HG02623 (cell line): Measurements from ENCODE around the gene CFAP157.
"Not testable (repeated sequence)": the region's sequence is repeated elsewhere in the genome, so short reads cannot be mapped to it uniquely, and the experiment has no call there.

Experiments
- ATAC-seq: cut with Tn5 transposase; IDR thresholded peaks from one replicate; pipeline ENCODE4 v1.9.1; 2021; ENCODE audit warnings: moderate library complexity; ENCODE audit not compliant: unreplicated experiment

CFAP157 gene

DNA sequence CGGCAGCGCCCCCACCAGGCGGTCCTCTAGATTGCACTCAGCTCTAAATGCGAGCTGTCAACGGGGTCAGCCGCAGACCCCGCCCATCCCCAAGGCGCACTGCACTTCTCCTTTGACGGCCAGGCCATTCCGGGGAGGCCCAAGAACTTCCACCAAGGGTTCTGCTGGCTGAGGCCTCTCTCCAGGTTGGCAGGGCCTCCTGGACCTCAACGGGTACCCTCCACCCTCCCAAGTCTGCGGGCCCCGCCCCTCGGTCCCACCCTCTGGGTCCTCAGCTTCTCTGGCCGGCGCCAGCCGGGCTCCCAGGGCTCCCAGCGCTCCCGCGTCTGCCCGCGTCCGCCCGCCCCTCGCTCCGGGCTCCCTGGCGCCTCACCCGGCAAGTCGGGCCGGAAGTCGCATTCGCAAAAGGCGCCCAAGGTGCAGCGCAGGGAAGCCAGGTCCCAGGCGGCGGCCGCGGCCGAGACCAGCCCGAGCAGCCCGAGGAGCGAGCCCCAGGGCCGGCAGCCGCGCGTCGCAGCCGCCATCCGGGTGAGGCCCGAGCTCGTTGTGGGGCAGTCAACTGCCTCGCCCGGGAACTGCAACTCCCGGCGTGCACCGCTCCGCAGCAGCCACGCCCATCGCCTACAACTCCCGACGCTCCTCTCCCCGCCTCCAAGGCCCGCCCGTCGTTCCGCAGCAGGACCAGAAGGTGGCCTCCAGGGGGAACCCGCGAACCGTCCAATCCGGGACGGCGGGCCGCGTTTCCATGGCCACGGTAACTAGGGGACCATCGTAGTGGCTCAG lies 28.1 kb downstream of the CFAP157 start, which contains the start of gene TOR2A:
TOR2A (minus strand) TSS at position 548 of the 783 bp plus-strand sequence; CDS start at position 524, 24 bp downstream.
- ATAC-seq: peak; percentile 81

GRCh38 chr9:127735530-127736185 lies 28.9 kb downstream of the CFAP157 start:
- peak; percentile 2 for ATAC-seq

- ATAC-seq: no peak
Observed at GRCh38 chr9:127738666-127739065, 31.9 kb downstream of the CFAP157 start.

DNA sequence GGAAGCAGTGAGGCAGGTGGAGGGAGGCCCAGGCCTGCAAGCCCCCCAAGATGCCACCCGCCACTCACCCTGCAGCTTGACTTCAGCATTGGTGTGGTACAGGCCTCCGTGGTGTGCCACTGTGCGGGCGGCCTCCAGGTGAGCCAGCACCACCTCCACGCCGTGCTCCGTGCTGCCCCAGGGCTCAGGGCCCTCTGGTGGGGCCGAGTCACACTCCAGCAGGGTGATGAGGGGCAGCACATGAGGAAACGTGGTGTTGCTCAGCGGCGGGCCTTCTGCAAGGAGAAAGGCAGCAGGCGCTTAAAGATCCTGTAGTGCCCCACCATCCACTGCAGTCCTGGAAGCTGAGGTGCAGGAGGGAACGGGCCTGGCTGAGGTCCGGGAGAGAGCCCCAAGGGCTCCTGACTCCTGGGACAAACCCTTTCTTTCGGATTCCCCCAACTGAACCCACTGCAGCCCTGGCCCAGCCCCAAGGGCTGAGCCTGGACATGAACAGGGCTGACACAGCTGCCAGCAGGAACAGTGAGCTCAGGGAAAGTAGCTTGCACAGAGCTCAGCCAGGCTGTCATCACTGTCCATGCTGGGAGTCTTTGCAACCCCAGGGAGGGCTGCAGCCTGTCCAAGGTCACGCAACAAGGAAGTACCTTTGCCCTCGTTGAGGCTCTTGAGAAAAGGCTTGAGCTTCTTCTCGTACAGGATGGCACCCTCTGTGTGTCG lies 33.0 kb downstream of the CFAP157 start:
- no peak for ATAC-seq

DNA sequence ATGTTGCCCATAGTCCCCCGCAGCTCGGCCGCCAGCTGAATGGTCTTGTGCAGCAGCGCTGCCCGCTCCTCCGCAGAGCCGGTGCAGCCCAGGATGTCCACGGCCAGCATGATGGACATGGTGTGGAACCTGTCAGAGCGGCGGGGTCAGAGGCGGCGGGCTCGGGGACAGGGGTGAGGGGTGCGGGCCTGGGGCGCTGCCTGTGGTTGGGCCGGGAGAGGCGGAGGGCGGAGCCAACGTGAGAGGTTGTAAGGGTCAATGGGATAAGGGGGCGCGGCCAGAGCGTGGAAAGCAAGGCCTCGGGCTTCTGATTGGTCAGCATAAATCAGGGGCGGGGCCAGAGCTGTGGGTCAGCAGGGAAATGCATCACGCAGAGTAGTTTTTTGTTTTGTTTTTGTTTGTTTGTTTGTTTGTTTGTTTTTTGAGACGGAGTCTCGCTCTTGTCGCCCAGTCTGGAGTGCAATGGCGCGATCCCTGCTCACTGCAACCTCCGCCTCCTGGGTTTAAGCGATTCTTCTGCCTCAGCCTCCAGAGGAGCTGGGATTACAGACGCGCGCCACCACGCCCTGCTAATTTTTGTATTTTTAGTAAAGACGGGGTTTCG lies 35.1 kb downstream of the CFAP157 start:
- no peak for ATAC-seq

DNA sequence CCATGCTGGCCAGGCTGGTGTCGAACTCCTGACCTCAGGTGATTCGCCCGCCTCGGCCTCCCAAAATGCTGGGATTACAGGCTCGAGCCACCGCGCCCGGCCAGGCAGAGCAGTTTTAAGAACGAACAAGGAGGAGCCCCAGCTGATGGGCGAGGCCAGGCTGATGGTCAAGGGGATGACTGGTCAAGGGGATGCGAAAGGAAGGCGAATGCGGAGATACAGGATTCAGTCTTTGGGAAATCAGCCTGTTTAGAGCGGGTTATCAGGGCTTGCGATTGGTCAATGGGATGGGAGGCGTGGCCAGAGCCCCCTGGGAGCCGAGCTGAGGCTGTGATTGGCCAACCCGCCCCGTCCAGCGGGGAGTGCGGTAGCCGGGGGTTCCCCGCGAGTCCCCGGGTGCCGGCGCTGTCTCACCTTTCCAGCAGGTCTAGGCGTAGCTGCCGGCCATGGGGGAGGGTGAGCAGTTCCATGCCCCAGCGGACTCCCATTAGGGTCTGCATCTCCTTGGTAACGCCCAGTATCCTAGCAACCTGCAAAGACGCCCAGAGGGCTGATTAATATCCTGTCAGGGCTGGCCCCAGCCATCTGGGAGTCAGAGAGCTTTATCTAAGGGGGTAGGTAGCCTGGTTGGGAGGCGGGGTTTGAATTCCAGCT lies 35.8 kb downstream of the CFAP157 start:
- ATAC-seq: no peak

- ATAC-seq: no peak
Observed at GRCh38 chr9:127744398-127745110, 37.8 kb downstream of the CFAP157 start.

GRCh38 chr9:127746959-127747569 lies 40.3 kb downstream of the CFAP157 start:
- no peak for ATAC-seq

DNA sequence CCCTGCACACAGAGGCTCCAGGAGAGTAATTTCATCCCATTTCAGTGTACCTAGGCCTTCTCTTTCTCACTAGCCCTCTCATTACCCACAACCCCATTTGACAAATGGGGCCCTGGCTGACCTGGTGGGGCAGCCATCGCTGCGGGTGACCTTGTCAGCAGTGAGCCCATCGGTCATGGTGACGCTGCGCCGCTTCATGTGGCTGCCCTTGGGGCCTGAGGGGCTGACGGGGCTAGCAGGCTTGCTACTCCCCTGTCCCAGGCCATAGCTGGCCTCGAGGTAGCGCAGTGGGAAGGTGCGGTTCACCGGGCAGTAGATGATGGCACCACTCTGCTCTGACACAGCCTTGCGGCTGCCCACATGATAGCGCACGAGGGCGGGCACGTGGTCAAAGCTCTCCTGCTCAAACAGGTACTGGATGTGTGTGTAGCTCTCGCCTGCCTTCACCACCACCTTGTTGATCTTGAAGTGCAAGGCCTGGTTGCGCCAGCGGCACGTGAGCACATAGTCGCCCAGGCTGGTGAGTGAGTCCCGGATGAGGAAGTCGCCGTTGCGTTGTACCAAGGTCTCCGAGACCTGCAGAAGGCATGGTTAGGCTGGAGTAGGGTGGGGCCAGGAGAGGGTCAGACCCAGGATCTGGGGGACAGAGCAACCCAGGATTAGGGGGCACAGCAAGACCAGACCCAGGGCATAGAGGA lies 42.5 kb downstream of the CFAP157 start:
- no peak for ATAC-seq

DNA sequence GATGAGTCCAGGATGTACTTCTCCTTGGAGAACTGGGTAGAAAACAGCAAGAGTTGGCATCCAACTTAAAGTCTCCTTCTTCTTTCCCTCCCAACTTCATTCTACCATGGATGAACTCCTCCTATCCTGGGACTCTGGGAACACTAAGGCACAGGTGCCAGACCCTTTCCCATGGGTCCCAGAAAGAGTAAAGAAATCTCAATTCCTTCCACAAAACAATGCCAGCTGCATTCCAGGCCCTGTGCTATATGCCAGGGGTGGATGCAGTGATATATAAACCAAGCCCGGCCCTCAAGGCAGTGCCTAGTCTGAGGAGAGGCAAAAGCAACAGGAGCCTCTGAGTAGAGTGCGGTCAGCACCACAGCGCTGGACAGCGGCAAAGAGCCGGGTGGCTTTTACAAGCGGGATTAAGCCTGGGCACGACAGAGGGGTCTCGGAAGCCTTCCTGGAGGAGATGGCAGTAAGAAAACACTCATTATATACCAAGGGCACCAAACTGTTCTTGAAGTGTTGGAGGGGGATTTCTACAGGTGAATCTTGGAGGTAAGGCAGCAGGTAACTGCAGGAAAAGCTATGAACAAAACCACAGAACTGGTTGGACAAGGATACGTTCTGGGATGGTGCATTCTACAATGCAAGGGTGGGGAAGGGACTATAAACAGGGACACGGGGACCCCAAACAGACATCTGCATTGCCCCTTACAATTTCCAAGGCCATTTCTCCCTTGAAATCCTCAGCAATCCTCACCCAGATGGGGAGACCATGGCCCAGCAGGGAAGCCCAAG lies 44.7 kb downstream of the CFAP157 start:
- no peak for ATAC-seq

- ATAC-seq: no peak
Observed at GRCh38 chr9:127753148-127753547, 46.4 kb downstream of the CFAP157 start.

DNA sequence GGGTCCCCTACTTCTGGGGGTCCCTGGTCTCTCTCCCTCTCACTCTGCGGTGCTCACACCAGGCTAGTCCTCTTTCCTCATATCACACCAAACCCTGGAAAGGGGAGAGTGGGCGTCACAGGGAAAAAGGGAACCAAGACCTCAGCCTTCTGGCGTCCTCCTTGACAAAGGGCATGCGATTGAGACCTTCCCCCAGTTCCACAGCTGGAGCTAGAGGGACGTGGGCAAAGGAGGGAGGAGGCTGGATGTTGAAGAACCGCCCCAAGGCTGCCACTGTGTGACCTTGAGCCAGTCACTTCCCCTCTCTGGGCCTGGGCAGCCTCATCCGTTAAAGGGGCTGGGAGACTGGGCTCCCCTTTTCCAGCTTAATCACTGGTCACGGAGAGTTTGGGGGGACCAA lies 46.8 kb downstream of the CFAP157 start:
- ATAC-seq: no peak

- no peak for ATAC-seq
Observed at GRCh38 chr9:127754099-127755060, 47.6 kb downstream of the CFAP157 start.

DNA sequence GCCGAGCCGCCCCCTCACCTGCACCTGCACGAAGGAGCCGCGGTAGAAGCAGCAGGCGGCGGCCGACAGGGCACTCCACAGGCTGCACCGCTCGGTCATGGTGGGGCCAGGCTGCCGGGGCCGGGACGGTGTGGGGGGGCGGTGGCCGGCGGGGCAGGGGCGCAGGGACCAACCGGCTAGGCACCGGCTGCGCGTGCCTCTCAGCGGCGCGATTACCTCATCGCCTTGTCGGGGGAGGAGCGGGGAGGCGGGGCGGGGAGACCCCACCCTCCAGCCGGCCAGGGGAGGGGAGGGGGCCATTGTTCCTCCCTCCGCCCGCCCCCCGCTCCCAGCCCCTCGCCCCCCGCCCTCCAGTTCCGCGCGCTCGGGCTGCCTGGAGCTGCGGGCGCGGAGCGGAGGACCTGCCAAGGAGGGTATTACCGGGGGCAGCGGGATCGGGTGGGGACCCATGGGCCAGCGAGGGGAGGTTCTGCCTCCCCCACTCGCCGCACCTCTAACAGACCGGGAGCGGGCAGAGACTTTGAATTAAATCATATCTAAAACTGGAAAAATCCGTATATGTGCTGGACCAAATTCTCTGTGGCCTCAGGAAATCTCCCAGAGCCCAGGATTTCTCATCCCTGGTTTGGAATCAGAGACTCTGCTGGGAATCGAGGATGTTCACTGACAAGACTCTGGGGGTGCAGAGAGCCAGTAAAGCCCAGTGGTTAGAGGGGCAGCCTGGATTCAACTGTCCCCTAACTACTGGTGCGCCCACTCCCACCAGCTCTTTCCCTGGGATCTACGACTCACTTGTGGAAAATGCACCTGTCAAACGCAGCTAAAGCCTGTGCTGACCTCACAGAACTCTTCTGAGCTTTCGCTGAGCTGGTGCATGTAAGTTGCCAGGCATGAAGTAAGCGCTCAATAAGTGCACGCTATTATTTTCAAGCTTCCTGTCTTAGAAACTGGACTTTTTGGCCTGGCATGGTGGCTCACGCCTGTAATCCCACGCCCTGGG lies 48.6 kb downstream of the CFAP157 start:
- ATAC-seq: no peak

- ATAC-seq: no peak
Observed at GRCh38 chr9:127756233-127756632, 49.4 kb downstream of the CFAP157 start.

GRCh38 chr9:127756776-127757175 lies 50.0 kb downstream of the CFAP157 start:
- not testable (repeated sequence) for ATAC-seq
